ENCODE data around the gene ZNF483.

DNA sequence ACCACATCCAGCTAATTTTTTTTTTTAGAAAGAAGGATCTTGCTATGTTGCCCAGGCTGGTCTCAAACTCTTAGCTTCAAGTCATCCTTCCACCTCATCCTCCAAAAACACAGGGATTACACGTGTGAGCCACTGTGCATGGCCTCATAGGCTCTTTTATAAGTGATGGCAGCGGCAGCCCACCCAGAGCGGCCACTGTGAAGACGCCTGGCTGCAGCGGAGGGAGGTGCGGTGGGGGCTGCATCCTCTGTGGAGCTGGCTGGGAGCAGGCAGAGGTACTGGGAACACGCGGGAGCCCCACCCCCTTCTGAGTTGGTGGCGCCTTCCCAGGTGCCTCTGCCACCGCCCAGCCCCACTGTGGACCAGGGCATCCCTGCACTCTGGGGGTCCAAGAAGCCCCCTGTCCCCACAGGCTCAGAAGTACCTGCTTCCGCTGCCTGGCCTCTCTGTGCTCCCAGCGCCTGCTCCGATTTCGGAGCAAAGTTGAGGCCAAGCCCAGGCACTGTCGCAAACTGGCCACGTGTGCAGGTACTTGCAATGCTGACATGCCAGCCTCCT is 23.9 kb upstream of the ZNF483 start:
- TF ChIP-seq, protein P1, sequence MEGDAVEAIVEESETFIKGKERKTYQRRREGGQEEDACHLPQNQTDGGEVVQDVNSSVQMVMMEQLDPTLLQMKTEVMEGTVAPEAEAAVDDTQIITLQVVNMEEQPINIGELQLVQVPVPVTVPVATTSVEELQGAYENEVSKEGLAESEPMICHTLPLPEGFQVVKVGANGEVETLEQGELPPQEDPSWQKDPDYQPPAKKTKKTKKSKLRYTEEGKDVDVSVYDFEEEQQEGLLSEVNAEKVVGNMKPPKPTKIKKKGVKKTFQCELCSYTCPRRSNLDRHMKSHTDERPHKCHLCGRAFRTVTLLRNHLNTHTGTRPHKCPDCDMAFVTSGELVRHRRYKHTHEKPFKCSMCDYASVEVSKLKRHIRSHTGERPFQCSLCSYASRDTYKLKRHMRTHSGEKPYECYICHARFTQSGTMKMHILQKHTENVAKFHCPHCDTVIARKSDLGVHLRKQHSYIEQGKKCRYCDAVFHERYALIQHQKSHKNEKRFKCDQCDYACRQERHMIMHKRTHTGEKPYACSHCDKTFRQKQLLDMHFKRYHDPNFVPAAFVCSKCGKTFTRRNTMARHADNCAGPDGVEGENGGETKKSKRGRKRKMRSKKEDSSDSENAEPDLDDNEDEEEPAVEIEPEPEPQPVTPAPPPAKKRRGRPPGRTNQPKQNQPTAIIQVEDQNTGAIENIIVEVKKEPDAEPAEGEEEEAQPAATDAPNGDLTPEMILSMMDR (IDR thresholded peaks at IDR 0.05) = no peak
- no peak for TF ChIP-seq POLR2A (IDR thresholded peaks at IDR 0.05)

All from esophagus squamous epithelium (tissue), 4 donors.